GM21528 (cell line): ENCODE measurements around the gene C1QTNF1.
"Not testable (repeated sequence)": the region's sequence is repeated elsewhere in the genome, so short reads cannot be mapped to it uniquely, and the experiment has no call there.

ENCODE experiments used
- ATAC-seq: cut with Tn5 transposase; IDR thresholded peaks from one replicate; pipeline ENCODE4 v1.9.1; 2021; ENCODE audit warnings: mild to moderate bottlenecking, moderate library complexity; ENCODE audit not compliant: unreplicated experiment, low FRiP score

The C1QTNF1 gene

DNA sequence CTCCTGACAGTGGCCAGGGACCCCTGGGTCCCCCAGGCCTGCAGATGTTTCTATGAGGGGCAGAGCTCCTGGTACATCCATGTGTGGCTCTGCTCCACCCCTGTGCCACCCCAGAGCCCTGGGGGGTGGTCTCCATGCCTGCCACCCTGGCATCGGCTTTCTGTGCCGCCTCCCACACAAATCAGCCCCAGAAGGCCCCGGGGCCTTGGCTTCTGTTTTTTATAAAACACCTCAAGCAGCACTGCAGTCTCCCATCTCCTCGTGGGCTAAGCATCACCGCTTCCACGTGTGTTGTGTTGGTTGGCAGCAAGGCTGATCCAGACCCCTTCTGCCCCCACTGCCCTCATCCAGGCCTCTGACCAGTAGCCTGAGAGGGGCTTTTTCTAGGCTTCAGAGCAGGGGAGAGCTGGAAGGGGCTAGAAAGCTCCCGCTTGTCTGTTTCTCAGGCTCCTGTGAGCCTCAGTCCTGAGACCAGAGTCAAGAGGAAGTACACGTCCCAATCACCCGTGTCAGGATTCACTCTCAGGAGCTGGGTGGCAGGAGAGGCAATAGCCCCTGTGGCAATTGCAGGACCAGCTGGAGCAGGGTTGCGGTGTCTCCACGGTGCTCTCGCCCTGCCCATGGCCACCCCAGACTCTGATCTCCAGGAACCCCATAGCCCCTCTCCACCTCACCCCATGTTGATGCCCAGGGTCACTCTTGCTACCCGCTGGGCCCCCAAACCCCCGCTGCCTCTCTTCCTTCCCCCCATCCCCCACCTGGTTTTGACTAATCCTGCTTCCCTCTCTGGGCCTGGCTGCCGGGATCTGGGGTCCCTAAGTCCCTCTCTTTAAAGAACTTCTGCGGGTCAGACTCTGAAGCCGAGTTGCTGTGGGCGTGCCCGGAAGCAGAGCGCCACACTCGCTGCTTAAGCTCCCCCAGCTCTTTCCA lies 25.1 kb downstream of the C1QTNF1 start:
- no peak for ATAC-seq

DNA sequence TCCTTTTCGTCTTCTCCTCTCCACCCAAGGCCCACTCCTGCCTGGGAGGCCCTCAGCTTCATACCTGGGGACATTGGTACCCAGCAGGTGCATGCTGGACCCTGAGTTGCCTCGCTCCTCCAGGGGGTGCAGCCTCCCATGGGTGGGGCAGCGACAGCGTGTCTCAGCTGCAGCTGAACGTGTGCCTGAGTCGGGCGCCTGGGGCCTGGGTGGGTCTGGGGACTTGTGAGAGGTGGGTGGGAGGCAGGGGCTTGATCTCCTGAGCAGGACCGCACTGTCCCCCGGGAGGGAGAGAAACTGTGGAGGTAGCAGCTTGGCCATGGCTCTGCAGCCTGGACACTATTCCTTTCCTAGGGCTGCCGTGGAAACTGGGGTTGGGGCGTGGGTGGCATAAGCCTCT lies 25.9 kb downstream of the C1QTNF1 start:
- no peak for ATAC-seq

DNA sequence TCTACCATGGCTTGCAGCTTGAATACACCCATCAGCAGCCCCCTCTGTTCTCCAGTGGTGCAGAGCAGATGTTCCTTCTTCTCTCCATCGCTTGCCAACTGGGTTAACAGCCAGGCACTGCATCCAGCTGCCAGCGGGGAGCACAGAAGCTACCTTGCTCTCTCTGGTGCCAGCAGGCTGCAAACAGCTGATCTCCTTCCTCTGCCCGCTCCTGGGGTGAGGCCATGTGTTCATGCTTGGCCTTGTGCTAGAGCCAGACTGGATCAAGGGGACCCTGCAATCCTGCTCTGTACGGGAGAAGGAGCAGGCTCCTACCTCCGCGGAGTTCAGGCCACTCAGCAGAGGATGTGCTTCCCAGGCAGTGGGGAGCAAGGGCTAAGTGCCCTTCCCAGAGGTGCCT lies 26.6 kb downstream of the C1QTNF1 start:
- no peak for ATAC-seq

DNA sequence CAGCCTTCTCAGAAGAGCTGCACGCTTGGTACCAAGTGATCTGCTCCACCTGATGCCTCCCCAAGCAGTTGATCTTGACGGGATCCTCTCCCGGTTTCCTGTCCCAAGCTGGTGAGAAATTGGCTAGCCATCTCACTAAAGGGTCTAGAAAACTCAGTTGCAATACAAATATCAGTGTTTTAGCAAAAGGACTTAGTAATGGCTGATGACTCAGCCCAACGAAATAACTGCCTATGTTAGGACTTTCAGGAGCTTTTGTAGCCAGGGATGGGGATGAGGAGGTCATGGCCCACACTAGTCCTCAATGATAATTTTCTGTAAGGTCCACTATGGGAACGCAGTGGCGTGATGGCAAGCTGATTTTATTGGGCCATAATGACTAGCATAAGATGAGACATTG lies 27.3 kb downstream of the C1QTNF1 start:
- ATAC-seq: no peak

DNA sequence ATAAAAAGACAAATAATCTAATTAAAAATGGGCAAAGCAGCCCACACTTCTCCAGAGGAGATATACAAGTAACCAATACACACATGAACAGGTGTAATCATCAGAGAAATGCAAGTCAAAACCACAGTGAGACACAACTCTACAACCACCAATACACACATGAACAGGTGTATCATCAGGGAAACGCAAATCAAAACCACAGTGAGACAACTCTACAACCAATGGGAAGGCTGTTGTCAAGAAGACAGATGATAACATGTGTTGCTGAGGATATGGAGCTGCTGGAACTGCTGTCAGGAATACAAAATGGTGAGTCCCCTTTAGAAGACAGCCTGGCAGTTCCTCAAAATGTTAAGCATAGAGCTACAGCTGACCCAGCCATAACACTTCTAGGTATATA lies 28.2 kb downstream of the C1QTNF1 start:
- no peak for ATAC-seq

DNA sequence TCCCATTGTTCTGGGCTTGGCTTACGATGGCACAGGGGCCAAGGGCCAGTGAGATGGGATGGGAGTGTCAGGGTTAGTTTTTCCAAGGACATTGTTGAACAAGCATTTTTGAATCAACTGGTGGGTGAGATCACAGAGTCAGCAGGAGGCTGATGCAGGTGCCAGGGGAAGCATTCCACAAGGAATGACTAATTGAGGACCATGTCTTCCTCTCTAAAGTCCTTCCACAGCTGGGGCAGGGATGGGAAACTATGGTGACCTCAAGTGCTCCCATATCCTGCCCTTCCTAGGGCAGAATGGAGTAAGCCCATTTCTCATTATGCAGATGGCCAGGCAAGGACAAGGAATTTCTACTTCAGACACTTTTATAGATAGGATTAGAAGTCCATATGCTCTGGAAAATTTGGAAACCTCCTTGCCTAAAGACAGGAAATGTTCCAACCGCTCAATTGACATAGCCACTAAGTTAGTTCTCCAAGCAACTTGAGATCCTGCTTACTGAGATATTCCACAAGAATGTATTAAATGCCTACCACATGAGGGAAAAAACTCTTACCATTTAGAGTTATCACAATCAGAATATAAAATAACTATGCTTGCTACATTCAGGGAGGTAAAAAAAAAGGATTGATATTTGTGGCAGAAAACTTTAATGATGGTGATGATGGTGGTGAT lies 29.4 kb downstream of the C1QTNF1 start:
- no peak for ATAC-seq

DNA sequence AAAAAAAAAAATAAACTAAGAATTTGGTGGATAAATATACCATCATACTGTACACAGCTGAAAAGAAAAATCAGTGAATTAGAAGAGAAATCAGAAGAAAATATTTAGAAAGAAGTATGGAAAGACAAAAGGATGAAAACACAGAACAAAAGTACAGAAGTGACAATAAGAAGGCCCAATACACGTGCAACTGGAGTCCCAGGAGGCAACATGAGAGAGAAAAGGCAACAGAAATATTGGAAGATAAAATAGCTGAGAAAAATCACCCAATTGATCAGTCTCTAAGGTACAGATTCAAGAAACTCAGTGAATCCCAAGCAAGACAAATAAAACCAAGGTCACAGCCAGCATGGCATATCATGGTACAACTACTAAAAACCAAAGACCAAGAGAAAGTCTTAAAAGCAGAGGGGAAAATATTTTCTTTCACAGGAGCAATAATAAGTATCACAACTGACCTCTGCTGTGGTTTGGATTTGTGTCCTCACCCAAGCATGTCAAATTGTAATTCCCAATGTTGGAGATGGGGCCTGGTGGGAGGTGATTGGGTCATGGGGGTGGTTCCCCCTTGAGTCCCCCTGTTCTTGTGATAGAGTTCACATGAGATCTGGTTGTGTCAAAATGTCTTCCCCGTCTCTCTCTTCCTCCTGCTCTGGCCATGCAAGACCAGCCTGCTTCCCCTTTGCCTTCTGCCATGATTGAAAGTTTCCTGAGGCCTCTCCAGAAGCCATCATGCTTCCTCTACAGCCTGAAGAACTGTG lies 30.4 kb downstream of the C1QTNF1 start:
- no peak for ATAC-seq

DNA sequence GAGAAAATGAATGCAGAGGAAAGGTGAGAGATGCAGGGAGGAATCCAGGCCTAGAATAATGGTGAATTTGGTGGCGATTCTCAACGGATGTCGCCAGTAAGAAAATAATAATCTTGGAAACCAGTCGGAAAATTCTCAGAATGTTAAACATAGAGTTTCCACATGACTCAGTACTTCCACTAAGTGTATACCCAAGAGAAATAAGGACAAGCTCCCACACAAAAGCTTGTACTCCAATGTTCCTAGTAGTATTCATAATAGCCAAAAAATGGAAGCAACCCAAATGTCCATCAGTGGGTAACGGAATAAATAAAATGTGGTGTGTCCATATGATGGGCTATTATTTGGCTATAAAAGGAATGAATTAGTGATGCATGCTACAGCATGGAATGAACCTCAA lies 31.2 kb downstream of the C1QTNF1 start:
- no peak for ATAC-seq

DNA sequence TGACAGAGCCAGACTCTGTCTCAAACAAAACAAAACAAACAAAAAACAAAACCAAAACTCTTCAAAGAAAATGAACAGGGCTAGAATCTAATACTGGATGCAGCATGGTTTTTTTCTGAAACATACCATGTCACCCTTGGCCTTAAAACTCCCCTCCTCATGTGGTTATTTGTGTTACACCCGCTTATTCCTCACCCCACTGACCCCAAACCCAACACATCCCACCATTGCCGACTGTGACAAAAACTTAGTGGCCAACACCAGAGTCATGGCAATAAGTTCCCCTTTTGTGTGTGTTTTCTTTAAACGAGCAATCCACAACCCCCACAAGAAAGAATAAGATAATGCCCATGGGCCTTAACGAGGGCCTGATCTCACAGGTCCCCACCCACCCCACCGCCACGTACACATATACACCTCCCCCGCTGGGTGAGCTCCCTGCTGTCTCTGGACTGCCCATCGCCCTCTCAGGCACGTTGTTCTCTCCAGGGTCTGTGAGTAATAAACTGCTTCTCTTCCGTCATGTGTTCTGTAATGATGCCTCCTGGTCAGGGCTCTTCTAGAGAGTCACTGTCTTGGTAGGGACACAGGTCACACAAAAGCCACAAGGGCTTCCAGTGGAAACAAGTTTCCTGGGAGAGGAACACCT lies 33.9 kb downstream of the C1QTNF1 start:
- no peak for ATAC-seq

DNA sequence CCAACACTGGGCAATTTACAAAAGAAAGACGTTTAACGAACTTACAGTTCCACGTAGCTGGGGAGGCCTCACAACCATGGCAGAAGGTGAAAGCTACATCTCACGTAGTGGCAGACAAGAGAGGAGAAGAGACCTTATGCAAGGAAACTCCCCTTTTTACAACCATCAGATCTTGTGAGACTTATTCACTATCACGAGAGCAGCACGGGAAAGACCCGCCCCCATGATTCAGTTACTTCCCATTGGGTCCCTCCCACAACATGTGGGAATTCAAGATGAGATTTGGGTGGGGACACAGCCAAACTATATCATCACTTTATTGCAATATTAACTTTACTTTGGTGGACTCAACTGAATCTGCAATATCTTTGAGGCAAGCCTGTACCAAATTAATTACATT lies 38.7 kb downstream of the C1QTNF1 start:
- no peak for ATAC-seq

DNA sequence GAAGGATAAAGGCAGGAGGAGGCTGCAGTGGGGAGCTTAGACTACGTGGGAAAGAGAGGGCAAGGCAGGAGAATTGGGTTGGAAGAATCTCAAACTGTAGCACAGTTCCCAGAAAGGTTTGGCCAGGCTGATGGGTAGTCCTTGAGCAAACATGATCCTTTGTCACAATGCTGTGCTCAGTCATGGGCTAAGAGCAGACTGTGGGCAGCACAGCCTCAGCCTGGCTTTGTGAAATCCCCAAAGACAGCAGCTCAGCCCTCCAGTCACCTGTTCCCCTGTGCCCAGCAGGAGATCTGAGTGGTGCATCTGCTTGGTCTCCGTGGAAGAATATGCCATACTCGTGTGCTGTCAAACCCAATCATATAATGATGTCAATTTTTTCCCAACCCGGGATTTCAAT lies 40.1 kb downstream of the C1QTNF1 start:
- ATAC-seq: no peak

DNA sequence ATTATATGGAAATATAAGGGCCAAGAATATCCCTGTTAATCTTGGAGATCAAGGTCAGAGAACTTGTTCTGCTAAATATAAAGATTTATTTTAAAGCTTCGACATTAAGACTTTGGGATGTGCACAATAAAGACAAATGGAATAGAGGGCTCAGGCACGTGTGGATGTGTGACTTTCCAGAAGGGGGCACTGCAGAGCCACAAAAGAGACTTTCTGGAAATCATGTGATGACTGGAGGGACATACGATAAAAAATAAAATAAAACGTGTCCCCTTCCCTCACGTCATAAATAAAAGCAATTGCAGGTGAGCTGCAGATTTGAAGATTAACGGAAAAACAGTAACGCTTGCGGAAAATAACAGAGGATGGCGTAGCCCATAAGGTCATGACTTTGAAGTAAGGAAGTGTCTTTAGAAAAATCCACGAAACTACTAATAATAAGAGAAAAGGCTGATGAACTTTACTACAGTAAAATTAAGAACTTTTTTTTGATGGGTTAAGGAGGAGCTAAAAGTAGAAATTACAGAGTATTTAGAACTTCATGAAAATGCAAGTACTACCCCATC lies 41.2 kb downstream of the C1QTNF1 start:
- no peak for ATAC-seq

DNA sequence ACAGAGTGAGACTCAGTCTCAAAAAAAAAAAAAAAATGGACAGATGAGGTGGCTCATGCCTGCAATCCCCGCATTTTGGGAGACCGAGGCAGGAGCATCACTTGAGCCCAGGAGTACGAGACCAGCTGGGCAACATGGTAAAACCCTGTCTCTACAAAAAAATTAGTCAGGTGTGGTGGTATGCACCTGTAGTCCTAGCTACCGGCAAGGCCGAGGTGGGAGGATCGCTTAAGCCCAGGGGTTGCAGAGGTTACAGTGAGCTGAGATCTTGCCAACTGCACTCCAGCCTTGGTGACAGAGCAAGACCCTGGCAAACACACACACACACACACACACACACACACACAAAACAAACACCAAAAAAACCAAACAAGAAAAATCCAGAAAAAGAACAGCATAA lies 43.0 kb downstream of the C1QTNF1 start:
- ATAC-seq: no peak

DNA sequence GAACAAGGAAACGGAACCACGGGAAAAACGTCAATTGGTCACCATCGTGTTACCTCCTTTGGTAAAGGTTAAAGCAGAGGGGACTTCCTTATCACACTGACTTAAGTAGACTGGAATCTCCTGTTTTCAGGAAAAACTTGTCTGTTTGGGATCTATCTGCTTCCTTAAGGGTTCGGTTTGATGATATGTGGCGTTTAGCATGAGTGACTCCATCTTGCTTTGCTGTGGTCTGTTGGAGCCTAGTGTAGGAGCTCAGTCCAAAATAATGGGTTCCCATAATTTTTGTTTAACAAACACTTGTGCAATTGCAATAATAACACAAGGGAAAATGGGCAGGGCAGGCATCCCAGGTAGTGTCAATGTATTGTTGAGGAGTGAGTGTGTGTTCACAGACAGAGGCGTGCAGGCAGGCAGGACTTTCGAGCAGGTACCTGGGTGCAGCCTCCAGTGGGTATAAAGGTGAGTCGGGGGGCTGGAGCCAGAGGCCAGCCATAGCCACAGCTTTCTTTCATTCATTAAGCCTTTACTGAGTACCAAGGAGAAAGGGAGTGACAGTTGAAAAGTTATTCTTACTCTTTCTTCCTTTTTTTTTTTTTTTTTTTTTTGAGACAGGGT lies 46.4 kb downstream of the C1QTNF1 start:
- no peak for ATAC-seq

DNA sequence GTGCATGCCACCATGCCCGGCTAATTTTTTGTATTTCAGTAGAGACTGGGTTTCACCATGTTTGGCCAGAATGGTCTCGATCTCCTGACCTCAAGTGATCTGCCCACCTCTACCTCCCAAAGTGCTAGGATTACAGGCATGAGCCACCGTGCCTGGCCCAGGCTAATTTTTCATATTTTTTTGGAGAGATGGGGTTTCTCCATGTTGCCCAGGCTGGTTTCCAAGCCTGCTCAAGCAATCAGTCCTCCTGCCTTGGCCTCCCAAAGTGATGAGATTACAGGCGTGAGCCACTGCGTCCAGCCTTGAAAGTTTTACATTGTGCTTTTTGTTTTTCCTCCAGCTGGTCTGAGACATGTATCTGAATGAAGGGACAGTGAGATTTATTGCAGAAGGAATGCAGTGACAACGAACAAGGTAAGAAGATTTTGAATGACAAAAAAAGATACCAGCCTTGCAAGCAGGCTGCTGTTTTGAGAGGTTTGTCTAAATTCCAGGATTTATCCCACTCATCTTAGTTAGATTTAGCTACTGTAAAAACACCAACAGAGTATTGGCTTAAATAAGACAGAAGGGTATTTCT lies 47.3 kb downstream of the C1QTNF1 start:
- no peak for ATAC-seq

DNA sequence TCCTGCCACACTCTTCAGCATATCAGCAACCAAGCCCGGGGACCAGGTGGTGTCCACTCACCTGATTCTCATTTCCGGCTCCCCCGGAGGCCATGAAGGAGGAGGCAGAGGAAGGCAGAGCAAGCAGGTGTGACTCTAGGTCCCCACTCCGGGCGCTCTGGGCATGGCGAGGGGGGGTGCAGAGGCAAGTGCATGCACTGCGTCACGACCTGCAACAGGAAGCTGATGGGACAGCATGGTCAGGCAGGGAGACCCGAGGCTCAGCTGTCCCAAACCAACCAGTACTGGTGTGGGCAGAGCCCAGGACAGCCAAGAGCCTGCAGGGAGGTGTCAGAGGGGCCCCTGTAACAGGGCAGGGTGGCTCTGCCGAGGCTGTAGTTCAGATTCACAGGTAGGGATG lies 48.6 kb downstream of the C1QTNF1 start:
- ATAC-seq: no peak

DNA sequence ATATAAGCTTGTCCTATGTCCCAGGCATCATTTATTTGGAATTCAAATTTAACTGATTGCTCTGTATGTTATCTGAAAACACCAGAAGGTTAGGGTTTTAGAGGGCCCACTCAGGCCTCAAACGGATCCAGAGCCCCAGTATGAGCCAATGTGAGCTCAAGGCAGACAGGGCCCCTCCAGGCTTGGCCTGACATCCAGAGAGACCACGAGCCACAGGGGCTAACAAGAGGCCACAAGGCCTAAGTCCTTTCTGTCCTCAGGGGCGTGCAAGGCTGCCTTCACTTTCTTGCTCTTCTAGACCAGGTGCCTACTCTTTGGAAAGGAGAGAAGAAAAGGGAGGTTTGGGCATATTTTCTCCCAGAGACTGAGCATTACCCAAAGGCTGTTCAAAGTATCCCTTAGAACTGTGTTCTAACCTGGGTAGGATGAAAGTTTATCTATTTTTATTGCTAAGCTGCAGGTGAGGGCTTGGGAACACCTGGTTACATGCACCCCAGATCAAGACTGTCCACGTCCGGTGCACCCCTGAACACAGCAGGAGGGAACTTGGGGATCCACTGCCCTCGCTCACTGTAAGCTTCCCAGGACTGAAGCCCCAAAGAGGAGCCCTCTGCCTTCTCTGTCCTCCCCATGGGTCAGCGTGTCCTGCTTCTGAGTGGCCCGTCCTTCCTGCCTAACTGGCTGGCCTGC lies 49.2 kb downstream of the C1QTNF1 start:
- ATAC-seq: no peak

DNA sequence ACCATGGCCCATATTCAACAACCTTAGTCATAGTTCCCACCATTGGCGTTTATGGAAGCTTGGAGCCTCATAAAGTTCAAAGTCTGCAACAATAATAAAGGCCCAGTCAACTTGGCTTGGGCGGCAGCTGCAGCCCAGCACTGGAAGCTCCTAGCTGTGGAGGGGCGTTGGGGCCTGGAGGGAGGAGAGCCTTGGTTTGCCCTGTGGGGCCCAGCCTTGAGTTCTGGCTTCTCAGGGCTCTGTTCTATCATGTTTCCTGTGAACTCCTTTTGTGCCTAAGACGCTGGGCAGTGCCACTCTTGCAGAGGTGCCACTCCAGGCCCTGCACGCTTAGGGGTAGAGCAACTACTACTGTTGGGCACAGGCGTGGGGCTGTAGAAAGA lies 49.7 kb downstream of the C1QTNF1 start:
- ATAC-seq: no peak

DNA sequence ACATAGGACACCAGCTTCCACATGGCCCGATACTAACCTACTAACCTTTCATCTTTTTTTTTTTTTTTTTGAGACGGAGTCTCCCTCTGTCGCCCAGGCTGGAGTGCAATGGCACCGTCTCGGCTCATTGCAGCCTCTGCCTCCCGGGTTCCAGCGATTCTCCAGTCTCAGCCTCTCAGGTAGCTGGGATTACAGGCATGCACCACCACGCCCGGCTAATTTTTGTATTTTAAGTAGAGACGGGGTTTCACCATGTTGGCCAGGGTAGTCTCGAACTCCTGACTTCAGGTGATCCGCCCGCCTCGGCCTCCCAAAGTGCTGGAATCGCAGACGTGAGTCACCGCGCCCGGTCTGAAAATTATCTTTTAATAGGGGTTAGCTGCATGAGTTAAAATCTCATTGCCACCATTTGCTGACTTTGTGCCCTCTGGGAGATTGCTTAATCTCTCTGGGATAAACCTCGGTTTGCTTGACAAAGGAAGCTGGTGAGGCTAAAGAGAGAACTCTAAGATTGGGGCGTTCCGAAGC lies 50.2 kb downstream of the C1QTNF1 start:
- not testable (repeated sequence) for ATAC-seq
